HUES48 (cell line): Measurements from ENCODE around the gene GRIK4.

Source experiments
- H3K27ac ChIP-seq: one replicate; pipeline ENCODE4 v1.7.0; 2013; ENCODE audit warnings: low read depth, low read length, inconsistent platforms
- H3K27me3 ChIP-seq: 2 replicates; pipeline ENCODE4 v1.6.1; 2013; ENCODE audit warnings: mild to moderate bottlenecking, low read length; ENCODE audit not compliant: control insufficient read depth, insufficient read depth
- H3K36me3 ChIP-seq: 2 replicates; pipeline ENCODE4 v1.6.1; 2013; ENCODE audit warnings: low read length; ENCODE audit not compliant: control insufficient read depth, insufficient read depth
- H3K4me1 ChIP-seq: 2 replicates; pipeline ENCODE4 v1.6.1; 2013; ENCODE audit warnings: mild to moderate bottlenecking, low read length; ENCODE audit not compliant: control insufficient read depth, insufficient read depth
- H3K4me3 ChIP-seq: 2 replicates; pipeline ENCODE4 v1.5.1; 2013; ENCODE audit warnings: mild to moderate bottlenecking, low read depth, low read length
- H3K9ac ChIP-seq: 2 replicates; pipeline ENCODE4 v1.6.1; 2013; ENCODE audit warnings: mild to moderate bottlenecking, low read depth, low read length, moderate library complexity
- H3K9me3 ChIP-seq: 2 replicates; pipeline ENCODE4 v1.6.1; 2013; ENCODE audit warnings: low read length; ENCODE audit not compliant: control insufficient read depth, insufficient read depth

Gene GRIK4, protein sequence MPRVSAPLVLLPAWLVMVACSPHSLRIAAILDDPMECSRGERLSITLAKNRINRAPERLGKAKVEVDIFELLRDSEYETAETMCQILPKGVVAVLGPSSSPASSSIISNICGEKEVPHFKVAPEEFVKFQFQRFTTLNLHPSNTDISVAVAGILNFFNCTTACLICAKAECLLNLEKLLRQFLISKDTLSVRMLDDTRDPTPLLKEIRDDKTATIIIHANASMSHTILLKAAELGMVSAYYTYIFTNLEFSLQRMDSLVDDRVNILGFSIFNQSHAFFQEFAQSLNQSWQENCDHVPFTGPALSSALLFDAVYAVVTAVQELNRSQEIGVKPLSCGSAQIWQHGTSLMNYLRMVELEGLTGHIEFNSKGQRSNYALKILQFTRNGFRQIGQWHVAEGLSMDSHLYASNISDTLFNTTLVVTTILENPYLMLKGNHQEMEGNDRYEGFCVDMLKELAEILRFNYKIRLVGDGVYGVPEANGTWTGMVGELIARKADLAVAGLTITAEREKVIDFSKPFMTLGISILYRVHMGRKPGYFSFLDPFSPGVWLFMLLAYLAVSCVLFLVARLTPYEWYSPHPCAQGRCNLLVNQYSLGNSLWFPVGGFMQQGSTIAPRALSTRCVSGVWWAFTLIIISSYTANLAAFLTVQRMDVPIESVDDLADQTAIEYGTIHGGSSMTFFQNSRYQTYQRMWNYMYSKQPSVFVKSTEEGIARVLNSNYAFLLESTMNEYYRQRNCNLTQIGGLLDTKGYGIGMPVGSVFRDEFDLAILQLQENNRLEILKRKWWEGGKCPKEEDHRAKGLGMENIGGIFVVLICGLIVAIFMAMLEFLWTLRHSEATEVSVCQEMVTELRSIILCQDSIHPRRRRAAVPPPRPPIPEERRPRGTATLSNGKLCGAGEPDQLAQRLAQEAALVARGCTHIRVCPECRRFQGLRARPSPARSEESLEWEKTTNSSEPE

DNA sequence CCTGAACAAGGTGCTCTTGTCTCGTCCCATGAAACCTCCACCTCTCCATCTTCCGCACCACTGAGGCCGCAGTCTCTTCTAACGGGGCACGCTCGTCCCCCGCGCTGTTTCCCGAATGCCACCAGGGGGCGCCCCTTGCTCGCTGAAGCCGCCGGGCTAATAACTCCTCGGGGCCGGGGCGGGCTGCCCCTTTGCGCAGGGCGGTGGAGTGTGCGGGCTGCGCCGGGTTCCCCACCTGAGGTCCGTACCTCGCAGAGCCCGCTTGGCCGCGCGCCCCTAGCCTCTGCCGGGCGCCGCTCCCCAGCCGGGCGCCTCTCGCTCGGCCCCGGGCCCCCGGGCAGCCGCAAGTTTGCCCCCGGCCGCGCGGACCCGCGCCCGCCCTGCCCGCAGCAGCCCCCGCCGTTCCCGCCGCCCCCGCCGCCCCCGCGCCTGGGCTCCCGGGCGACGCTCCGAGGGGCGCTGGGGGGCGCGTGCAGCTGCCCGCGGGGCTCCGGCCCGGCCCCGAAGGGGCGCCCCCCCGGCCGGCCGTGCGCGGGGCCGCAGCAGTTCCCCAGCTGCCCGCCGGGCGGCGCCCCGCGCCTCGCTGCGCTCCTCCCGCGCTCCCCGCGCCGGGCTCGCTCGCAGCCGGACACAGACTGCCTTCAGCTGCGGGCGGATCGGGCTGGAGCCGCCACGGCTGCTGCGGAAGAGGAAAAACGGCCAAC lies at the start of gene GRIK4:
Gene GRIK4 (plus strand): TSS at position 633 of the 704 bp plus-strand sequence. CDS start 148,571 bp downstream, outside the sequence.
- Histone ChIP-seq H3K36me3 (no peaks in the 10 kb centered on the region), H3K4me3 (peak within 1 kb of the TSS; percentile 60), H3K4me1 (no peaks in the 10 kb centered on the region), H3K27me3 (peaks cover 43% of the 10 kb centered on the region), H3K9me3 (no peaks in the 10 kb centered on the region), H3K27ac (no peak within 1 kb of the TSS), H3K9ac (no peak within 1 kb of the TSS)

DNA sequence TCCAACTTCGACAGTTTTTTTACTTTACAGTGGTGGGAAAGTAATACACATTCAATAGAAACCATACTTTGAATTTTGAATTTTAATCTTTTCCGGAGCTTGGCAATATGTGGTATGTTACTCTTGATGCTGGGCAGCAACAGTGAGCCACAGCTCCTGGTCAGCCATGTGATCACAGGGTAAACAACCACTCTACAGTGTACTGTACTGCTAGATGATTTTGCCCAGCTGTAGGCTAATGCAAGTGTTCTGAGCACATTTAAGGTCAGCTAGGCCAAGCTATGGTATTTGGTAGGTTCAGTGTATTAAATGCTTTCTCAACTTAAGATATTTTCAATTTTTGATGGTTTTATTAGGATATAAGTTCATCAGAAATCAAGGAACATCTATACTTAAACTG lies 48.7 kb upstream of the GRIK4 start:
- Histone ChIP-seq H3K4me3 (no peak overlapping the region), H3K9me3 (no peaks in the 10 kb centered on the region), H3K9ac (no peak overlapping the region), H3K4me1 (no peaks in the 10 kb centered on the region), H3K27me3 (no peaks in the 10 kb centered on the region), H3K36me3 (peaks cover 76% of the 10 kb centered on the region), H3K27ac (no peak overlapping the region)

- H3K4me3 ChIP-seq, result no peak overlapping the region
- no peaks in the 10 kb centered on the region for H3K9me3 ChIP-seq
- no peaks in the 10 kb centered on the region for H3K27me3 ChIP-seq
- no peaks in the 10 kb centered on the region for H3K4me1 ChIP-seq
- no peak overlapping the region for H3K9ac ChIP-seq
- no peak overlapping the region for H3K27ac ChIP-seq
- peaks cover 75% of the 10 kb centered on the region for H3K36me3 ChIP-seq
These were observed 45.5 kb upstream of the GRIK4 start for GRCh38 chr11:120465921-120466534.

DNA sequence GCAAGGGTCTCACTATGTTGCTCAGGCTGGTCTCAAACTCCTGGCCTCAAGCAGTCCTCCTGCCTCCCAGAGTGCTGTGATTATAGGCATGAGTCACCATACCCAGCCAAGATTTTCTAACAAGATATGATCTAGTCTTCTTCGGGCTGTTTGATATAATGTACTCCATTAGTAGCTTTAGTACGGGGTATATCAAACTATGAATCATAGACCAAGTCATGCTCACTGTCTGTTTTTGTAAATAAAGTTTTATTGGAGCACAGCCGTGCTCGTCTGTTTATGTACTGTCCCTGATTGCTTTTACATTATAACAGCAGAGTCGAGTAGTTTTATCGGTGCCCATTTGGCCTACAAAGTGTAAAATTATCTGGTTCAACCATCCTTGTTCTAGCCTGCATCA lies 43.9 kb upstream of the GRIK4 start:
- H3K36me3 ChIP-seq, result peaks cover 69% of the 10 kb centered on the region
- H3K9me3 ChIP-seq, result no peaks in the 10 kb centered on the region
- H3K9ac ChIP-seq, result no peak overlapping the region
- H3K4me1 ChIP-seq, result no peaks in the 10 kb centered on the region
- no peak overlapping the region for H3K4me3 ChIP-seq
- no peaks in the 10 kb centered on the region for H3K27me3 ChIP-seq
- no peak overlapping the region for H3K27ac ChIP-seq

GRCh38 chr11:120471131-120471530 lies 40.4 kb upstream of the GRIK4 start:
- H3K4me1 ChIP-seq, result no peaks in the 10 kb centered on the region
- peaks cover 79% of the 10 kb centered on the region for H3K36me3 ChIP-seq
- H3K27me3 ChIP-seq, result no peaks in the 10 kb centered on the region
- H3K9me3 ChIP-seq, result no peaks in the 10 kb centered on the region
- no peak overlapping the region for H3K4me3 ChIP-seq
- H3K9ac ChIP-seq, result no peak overlapping the region
- no peak overlapping the region for H3K27ac ChIP-seq

GRCh38 chr11:120471994-120472393 lies 39.6 kb upstream of the GRIK4 start:
- no peak overlapping the region for H3K9ac ChIP-seq
- no peaks in the 10 kb centered on the region for H3K4me1 ChIP-seq
- H3K4me3 ChIP-seq, result no peak overlapping the region
- no peak overlapping the region for H3K27ac ChIP-seq
- no peaks in the 10 kb centered on the region for H3K9me3 ChIP-seq
- no peaks in the 10 kb centered on the region for H3K27me3 ChIP-seq
- peaks cover 79% of the 10 kb centered on the region for H3K36me3 ChIP-seq

DNA sequence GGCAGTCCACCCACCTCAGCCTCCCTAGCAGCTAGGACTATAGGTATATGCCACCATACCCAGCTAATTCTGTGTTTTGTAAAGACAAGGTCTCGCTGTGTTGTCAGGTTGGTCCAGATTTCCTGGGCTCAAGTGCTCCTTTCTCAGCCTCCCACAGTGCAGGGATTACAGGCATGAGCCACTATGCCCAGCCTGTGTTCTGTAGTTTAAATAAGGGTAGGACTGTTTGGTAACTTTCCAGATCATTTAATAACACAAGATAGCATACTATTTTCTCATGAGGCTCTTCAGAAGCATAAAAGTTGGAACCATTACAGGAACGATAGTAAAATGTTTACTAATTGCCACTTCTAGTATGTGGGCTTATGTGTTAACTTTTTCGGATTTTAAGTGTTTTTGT lies 38.0 kb upstream of the GRIK4 start:
- Histone ChIP-seq H3K27ac (no peak overlapping the region), H3K4me3 (no peak overlapping the region), H3K36me3 (peaks cover 80% of the 10 kb centered on the region), H3K4me1 (no peaks in the 10 kb centered on the region), H3K9ac (no peak overlapping the region), H3K27me3 (no peaks in the 10 kb centered on the region), H3K9me3 (no peaks in the 10 kb centered on the region)

- no peak overlapping the region for H3K4me3 ChIP-seq
- no peak overlapping the region for H3K27ac ChIP-seq
- H3K27me3 ChIP-seq, result no peaks in the 10 kb centered on the region
- H3K4me1 ChIP-seq, result no peaks in the 10 kb centered on the region
- H3K9ac ChIP-seq, result no peak overlapping the region
- H3K36me3 ChIP-seq, result peaks cover 58% of the 10 kb centered on the region
- no peaks in the 10 kb centered on the region for H3K9me3 ChIP-seq
These were observed 29.4 kb upstream of the GRIK4 start for GRCh38 chr11:120482149-120482548.

DNA sequence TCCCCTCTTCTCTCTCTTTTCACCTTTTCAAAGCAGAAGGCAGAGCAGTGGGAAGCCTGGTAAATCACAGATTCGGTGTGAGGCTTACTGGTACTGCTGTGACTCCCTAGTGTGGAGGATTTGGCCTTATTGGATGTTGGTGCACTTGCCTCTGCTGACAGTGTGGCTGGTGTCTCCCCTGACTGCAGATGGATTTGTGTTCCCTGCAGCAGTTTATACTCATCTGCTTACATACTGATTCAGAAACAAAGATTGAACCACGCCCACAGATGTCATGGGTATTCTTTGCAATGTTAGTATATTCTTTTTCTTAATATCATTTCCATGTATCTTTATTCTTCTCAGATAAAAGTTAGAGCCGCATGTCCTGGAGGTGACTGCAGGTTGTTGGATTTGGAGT lies 26.8 kb upstream of the GRIK4 start:
- no peak overlapping the region for H3K27ac ChIP-seq
- H3K36me3 ChIP-seq, result peaks cover 42% of the 10 kb centered on the region
- no peaks in the 10 kb centered on the region for H3K9me3 ChIP-seq
- H3K9ac ChIP-seq, result no peak overlapping the region
- H3K4me3 ChIP-seq, result no peak overlapping the region
- peaks cover 3% of the 10 kb centered on the region; the same call in 1 of the 2 replicates for H3K4me1 ChIP-seq
- no peaks in the 10 kb centered on the region for H3K27me3 ChIP-seq

DNA sequence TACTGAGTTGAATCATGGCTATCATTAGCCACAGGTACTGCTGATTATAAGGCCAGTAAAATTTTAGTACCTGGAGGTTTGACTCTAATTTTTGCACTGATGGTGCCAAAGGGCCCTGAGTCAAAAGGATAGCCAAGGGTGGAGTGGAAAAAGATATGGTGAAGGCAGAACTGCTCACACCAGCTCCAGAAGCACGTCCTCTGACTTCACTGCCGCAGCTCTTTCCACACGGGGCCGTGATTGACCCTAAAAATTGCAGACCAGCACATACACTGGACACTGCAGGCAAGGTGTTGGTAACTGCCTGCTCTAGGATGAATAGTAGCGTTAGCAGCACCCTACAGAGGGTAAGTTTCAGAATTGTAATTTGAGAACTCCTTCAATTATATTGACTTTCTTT lies 25.4 kb upstream of the GRIK4 start:
- Histone ChIP-seq H3K27ac (no peak overlapping the region), H3K9ac (no peak overlapping the region), H3K4me1 (peaks cover 3% of the 10 kb centered on the region; the same call in 1 of the 2 replicates), H3K4me3 (no peak overlapping the region), H3K36me3 (peaks cover 29% of the 10 kb centered on the region), H3K9me3 (no peaks in the 10 kb centered on the region), H3K27me3 (no peaks in the 10 kb centered on the region)
